Islet of Langerhans (tissue), 1 donor: ENCODE results near the gene SAMHD1.
"Not testable (repeated sequence)": the region's sequence is repeated elsewhere in the genome, so short reads cannot be mapped to it uniquely, and the experiment has no call there.

Experiments used
- FAIRE-seq: peaks from one replicate; lab custom pipeline; 2011; peaks lifted over from hg19 to GRCh38; lab: Jason Lieb, UNC

The SAMHD1 gene

GRCh38 chr20:36951198-36951978, at the start of gene SAMHD1:
SAMHD1 (minus strand) TSS chr20:36951708; CDS start chr20:36951643, 65 bp downstream.
- FAIRE-seq: no peak

- FAIRE-seq: not testable (repeated sequence)
Measured at GRCh38 chr20:37000171-37000570, 48.7 kb upstream of the SAMHD1 start.

GRCh38 chr20:36998652-36999051, 47.1 kb upstream of the SAMHD1 start:
- FAIRE-seq: no peak

- no peak for FAIRE-seq
Measured at GRCh38 chr20:36997121-36997520, 45.6 kb upstream of the SAMHD1 start.

GRCh38 chr20:36994221-36994620, 42.7 kb upstream of the SAMHD1 start:
- FAIRE-seq: not testable (repeated sequence)

- FAIRE-seq: no peak
Measured at GRCh38 chr20:36992802-36993334, 41.4 kb upstream of the SAMHD1 start.

- no peak for FAIRE-seq
Measured at GRCh38 chr20:36991703-36992102, 40.2 kb upstream of the SAMHD1 start.

GRCh38 chr20:36989797-36990196, 38.3 kb upstream of the SAMHD1 start:
- no peak for FAIRE-seq

- no peak for FAIRE-seq
Measured at GRCh38 chr20:36988494-36988966, 37.0 kb upstream of the SAMHD1 start.

GRCh38 chr20:36984257-36984638, 32.7 kb upstream of the SAMHD1 start:
- FAIRE-seq: no peak

- no peak for FAIRE-seq
Measured at GRCh38 chr20:36975099-36975818, 23.8 kb upstream of the SAMHD1 start.

- no peak for FAIRE-seq
Measured at GRCh38 chr20:36974660-36975059, 23.2 kb upstream of the SAMHD1 start.

GRCh38 chr20:36971103-36971502, 19.6 kb upstream of the SAMHD1 start:
- no peak for FAIRE-seq

- FAIRE-seq: no peak
Measured at GRCh38 chr20:36969478-36970186, 18.1 kb upstream of the SAMHD1 start.

GRCh38 chr20:36969051-36969450, 17.5 kb upstream of the SAMHD1 start:
- FAIRE-seq: no peak

- no peak for FAIRE-seq
Measured at GRCh38 chr20:36967636-36968035, 16.1 kb upstream of the SAMHD1 start.

GRCh38 chr20:36966965-36967364, 15.5 kb upstream of the SAMHD1 start:
- not testable (repeated sequence) for FAIRE-seq

GRCh38 chr20:36962354-36962941, 10.9 kb upstream of the SAMHD1 start:
- not testable (repeated sequence) for FAIRE-seq

GRCh38 chr20:36959242-36959641, 7.7 kb upstream of the SAMHD1 start:
- FAIRE-seq: no peak

- FAIRE-seq: no peak
Measured at GRCh38 chr20:36957875-36958667, 6.6 kb upstream of the SAMHD1 start.

- no peak for FAIRE-seq
Measured at GRCh38 chr20:36956674-36957073, 5.2 kb upstream of the SAMHD1 start.
